ENCODE data around the gene MCC. TPM values are rescaled to one million over a fixed set of nuclear protein-coding genes. Genes with fewer than 3 reads are reported as not detected.
A peak's percentile ranks its signal among the peaks of the same experiment; 100 is the strongest.

Gene MCC
- total RNA-seq, 1 donor from 2014 or later = 10.2 TPM

- FAIRE-seq (no peak), DNase-seq (ENCODE audit: low spot score in 2 of 2) (no peak)
These were observed 157.6 kb downstream of the MCC start for GRCh38 chr5:113330533-113331208.

- DNase-seq (ENCODE audit: low spot score in 2 of 2) (no peak), FAIRE-seq (no peak)
These were observed 158.3 kb downstream of the MCC start for GRCh38 chr5:113329981-113330380.

GRCh38 chr5:113325054-113325453 lies 163.2 kb downstream of the MCC start:
- no peak for DNase-seq (ENCODE audit: low spot score in 2 of 2)
- FAIRE-seq = no peak

- DNase-seq (ENCODE audit: low spot score in 2 of 2) (no peak), FAIRE-seq (no peak)
These were observed 167.0 kb downstream of the MCC start for GRCh38 chr5:113321276-113321675.

GRCh38 chr5:113320273-113320780 lies 167.9 kb downstream of the MCC start:
- no peak for DNase-seq (ENCODE audit: low spot score in 2 of 2)
- FAIRE-seq = no peak

GRCh38 chr5:113319256-113320053 lies 168.8 kb downstream of the MCC start:
- FAIRE-seq = no peak
- no peak for DNase-seq (ENCODE audit: low spot score in 2 of 2)

GRCh38 chr5:113317636-113318035 lies 170.6 kb downstream of the MCC start:
- no peak for DNase-seq (ENCODE audit: low spot score in 2 of 2)
- FAIRE-seq = no peak

- no peak for FAIRE-seq
- DNase-seq (ENCODE audit: low spot score in 2 of 2) = no peak
These were observed 177.0 kb downstream of the MCC start for GRCh38 chr5:113311301-113311700.

GRCh38 chr5:113302120-113302519 lies 186.1 kb downstream of the MCC start:
- DNase-seq (ENCODE audit: low spot score in 2 of 2) (no peak), FAIRE-seq (peak; percentile 40)

GRCh38 chr5:113299591-113299990 lies 188.7 kb downstream of the MCC start:
- no peak for FAIRE-seq

GRCh38 chr5:113296676-113297075 lies 191.6 kb downstream of the MCC start:
- DNase-seq (ENCODE audit: low spot score in 2 of 2) (no peak), FAIRE-seq (no peak)

More at GRCh38 chr5:113299591-113299990, 188.7 kb downstream of the MCC start:
- DNase-seq (ENCODE audit: low spot score in 2 of 2) = no peak

GRCh38 chr5:113295111-113295539 lies 193.1 kb downstream of the MCC start:
- DNase-seq (ENCODE audit: low spot score in 2 of 2) (no peak), FAIRE-seq (no peak)

GRCh38 chr5:113294311-113295110 lies 193.7 kb downstream of the MCC start:
- DNase-seq (ENCODE audit: low spot score in 2 of 2) (peak; percentile 78 to 86), FAIRE-seq (no peak)

- DNase-seq (ENCODE audit: low spot score in 2 of 2) (no peak), FAIRE-seq (no peak)
These were observed 194.3 kb downstream of the MCC start for GRCh38 chr5:113293975-113294310.

- no peak for FAIRE-seq
These were observed 194.9 kb downstream of the MCC start for GRCh38 chr5:113293068-113293974.

GRCh38 chr5:113292462-113292861 lies 195.8 kb downstream of the MCC start:
- FAIRE-seq (no peak), DNase-seq (ENCODE audit: low spot score in 2 of 2) (no peak)

More at GRCh38 chr5:113293068-113293974, 194.9 kb downstream of the MCC start:
- no peak for DNase-seq (ENCODE audit: low spot score in 2 of 2)

GRCh38 chr5:113283558-113283957 lies 204.7 kb downstream of the MCC start:
- no peak for FAIRE-seq
- DNase-seq (ENCODE audit: low spot score in 2 of 2) = no peak

GRCh38 chr5:113282472-113282871 lies 205.8 kb downstream of the MCC start:
- DNase-seq (ENCODE audit: low spot score in 2 of 2) (no peak), FAIRE-seq (no peak)

GRCh38 chr5:113281194-113281593 lies 207.1 kb downstream of the MCC start:
- no peak for DNase-seq (ENCODE audit: low spot score in 2 of 2)

GRCh38 chr5:113280541-113280940 lies 207.7 kb downstream of the MCC start:
- DNase-seq (ENCODE audit: low spot score in 2 of 2) = no peak
- no peak for FAIRE-seq

More at GRCh38 chr5:113281194-113281593, 207.1 kb downstream of the MCC start:
- FAIRE-seq = no peak
